ENCODE measurements around the gene ITPR1. TPM values are rescaled to one million over a fixed set of nuclear protein-coding genes. Genes with fewer than 3 reads are reported as not detected.

Gene ITPR1
- total and polyA plus RNA-seq, 2 of the 4 experiments (the other 2 are of a cell fraction), result 1.8 to 5.7 TPM

DNA sequence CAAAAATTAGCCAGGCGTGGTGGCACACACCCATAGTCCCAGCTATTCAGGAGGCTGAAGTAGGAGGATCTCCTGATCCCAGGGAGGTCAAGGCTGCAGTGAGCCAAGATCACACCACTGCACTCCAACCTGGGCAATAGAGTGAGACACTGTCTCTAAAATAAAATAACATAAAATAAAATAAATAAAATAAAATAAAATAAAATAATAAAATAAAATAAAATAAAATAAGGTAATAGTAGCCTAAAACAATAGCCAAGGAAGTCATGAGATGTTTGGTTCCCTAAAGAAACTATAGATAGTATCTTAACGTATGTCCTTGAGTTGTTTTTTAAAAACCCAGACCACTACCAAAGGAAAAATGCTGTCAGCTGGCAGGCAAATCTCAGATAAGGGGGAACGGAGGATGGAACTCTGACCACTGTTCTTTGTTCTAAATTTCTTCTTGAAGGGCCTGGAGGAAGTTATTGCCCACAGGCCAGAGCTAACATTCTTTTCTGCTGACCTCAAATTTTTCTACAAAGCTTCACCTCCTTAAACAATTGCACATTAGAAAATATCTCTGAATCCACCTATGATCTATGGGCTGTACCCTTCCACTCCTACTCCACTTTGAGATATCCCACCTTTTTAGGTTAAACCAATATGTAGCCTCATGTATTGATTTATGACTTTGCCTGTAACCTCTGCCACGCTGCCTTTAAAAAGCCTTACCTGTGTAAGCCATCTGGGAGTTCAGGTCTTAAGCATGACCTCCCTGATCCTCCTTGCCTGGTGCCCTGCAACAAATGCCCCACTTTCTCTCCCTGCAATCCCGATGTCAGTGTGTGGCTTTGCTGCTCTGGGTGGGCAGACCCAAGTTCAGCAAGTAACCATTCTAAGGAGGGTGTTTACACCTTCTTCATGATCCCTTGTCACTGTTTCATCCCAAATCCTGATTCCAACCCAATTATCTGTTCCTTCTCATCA, 359.9 kb downstream of the ITPR1 start:
- no peaks in the 10 kb centered on the region for H3K27me3 ChIP-seq (ENCODE audit: control insufficient read depth, insufficient read depth, low read length)
- no peak overlapping the region for H3K4me3 ChIP-seq (ENCODE audit: insufficient read depth, low read depth, low read length)
- no peak overlapping the region for H2BK5ac ChIP-seq (ENCODE audit: low read depth, low read length, poor library complexity, severe bottlenecking)
- H2BK15ac ChIP-seq (ENCODE audit: low read depth, low read length), result no peak overlapping the region
- H3K23ac ChIP-seq (ENCODE audit: low read depth, low read length), result no peak overlapping the region
- in situ Hi-C loops (cut with MboI; ENCODE audit: low sequenced_read_pairs), result no loop called here
- dilution Hi-C loops (cut with HindIII; ENCODE audit: low sequenced_read_pairs, unreplicated experiment), result no loop called here
- no peak overlapping the region for H2BK120ac ChIP-seq (ENCODE audit: low read depth, low read length)
- H3K18ac ChIP-seq (ENCODE audit: low read depth, low read length), result no peak overlapping the region
- H3K14ac ChIP-seq (replicated peaks; ENCODE audit: low read depth, low read length), result no peak overlapping the region
- DNase-seq (no peak), ATAC-seq (ENCODE audit: low read depth) (no peak)
- WGBS, 2 experiments (ENCODE audit: extremely low coverage in 2 of 2, insufficient read length in 1 of 2), result 67% methylated on average over 1 of the region's 5 CpGs; no CpG with 5 or more reads in 1 of the 2 experiments
- no peaks in the 10 kb centered on the region for H4K20me1 ChIP-seq (ENCODE audit: insufficient read depth, low read length)
- no peak overlapping the region for H4K8ac ChIP-seq (ENCODE audit: low read depth in 2 of 2, low read length in 2 of 2)
- intact Hi-C loops (cut with micrococcal nuclease), result no loop called here
- ChIA-PET CTCF (interaction anchor here (0.6 to 1.1 kb wide), 2 partner anchors 15 to 102 kb away, joined by 3 read pairs; no protein-coding TSS in a partner anchor), POLR2A (ENCODE audit: unreplicated experiment) (no interaction called here)
- no peak overlapping the region for H2AFZ ChIP-seq (replicated peaks; ENCODE audit: low read length, poor library complexity)
- no peak overlapping the region for H3K4ac ChIP-seq (ENCODE audit: low read depth, low read length)
- no peak overlapping the region for H3K56ac ChIP-seq (ENCODE audit: extremely low read depth, insufficient read depth, low read length)
- H3K9ac ChIP-seq (ENCODE audit: low read depth, low read length), result no peak overlapping the region
- H3K9me1 ChIP-seq (ENCODE audit: insufficient read depth, low read length), result no peaks in the 10 kb centered on the region
- no peak overlapping the region for H4K5ac ChIP-seq (ENCODE audit: low read depth, low read length)
- H3K4me1 ChIP-seq (ENCODE audit: control insufficient read depth, insufficient read depth, low read length), result no peaks in the 10 kb centered on the region
- no peaks in the 10 kb centered on the region for H3K79me1 ChIP-seq (ENCODE audit: low read depth in 1 of 2, low read length in 2 of 2)
- no peaks in the 10 kb centered on the region for H3K36me3 ChIP-seq (ENCODE audit: control insufficient read depth, insufficient read depth, low read length)
- H3K4me2 ChIP-seq (ENCODE audit: low read depth, low read length), result no peak overlapping the region
- H2AK9ac ChIP-seq (replicated peaks; ENCODE audit: low read depth, low read length, poor library complexity), result no peak overlapping the region
- no peak overlapping the region for H4K91ac ChIP-seq (ENCODE audit: insufficient read depth, low read depth, low read length)
- no peak overlapping the region for H2AK5ac ChIP-seq (ENCODE audit: low read depth, low read length)
- H3K9me3 ChIP-seq (ENCODE audit: control insufficient read depth, insufficient read depth, low read length), result peaks cover 4% of the 10 kb centered on the region
- no peak overlapping the region for H2BK20ac ChIP-seq (ENCODE audit: low read depth, low read length)
- H3K27ac ChIP-seq (ENCODE audit: insufficient read depth, low read length), result no peak overlapping the region
- no TSS peak for BruUV-seq (replicated peaks)
- TF ChIP-seq MAFK (IDR thresholded peaks at IDR 0.05; ENCODE audit: low read depth, low read length) (no peak), BHLHE40 (IDR thresholded peaks at IDR 0.05; ENCODE audit: low read depth, low read length) (no peak), NFE2L2 (IDR thresholded peaks at IDR 0.05; ENCODE audit: low read depth, low read length) (no peak), RCOR1 (IDR thresholded peaks at IDR 0.05; ENCODE audit: insufficient replicate concordance, low read length) (no peak), SMC3 (IDR thresholded peaks at IDR 0.05; ENCODE audit: low read depth, low read length) (no peak), RAD21 (IDR thresholded peaks at IDR 0.05; ENCODE audit: low read length) (no peak), CEBPB (IDR thresholded peaks at IDR 0.05; ENCODE audit: low read depth, low read length) (no peak), MXI1 (IDR thresholded peaks at IDR 0.05; ENCODE audit: borderline replicate concordance, low read depth, low read length) (no peak), CHD1 (IDR thresholded peaks at IDR 0.05; ENCODE audit: low read depth, low read length) (no peak), FOS (IDR thresholded peaks at IDR 0.05; ENCODE audit: low read depth, low read length) (no peak), RFX5 (IDR thresholded peaks at IDR 0.05; ENCODE audit: low read depth, low read length) (no peak)
- TF ChIP-seq, protein P1, sequence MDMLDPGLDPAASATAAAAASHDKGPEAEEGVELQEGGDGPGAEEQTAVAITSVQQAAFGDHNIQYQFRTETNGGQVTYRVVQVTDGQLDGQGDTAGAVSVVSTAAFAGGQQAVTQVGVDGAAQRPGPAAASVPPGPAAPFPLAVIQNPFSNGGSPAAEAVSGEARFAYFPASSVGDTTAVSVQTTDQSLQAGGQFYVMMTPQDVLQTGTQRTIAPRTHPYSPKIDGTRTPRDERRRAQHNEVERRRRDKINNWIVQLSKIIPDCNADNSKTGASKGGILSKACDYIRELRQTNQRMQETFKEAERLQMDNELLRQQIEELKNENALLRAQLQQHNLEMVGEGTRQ (IDR thresholded peaks at IDR 0.05; ENCODE audit: low read depth, low read length), result no peak
- TF ChIP-seq, protein P2, sequence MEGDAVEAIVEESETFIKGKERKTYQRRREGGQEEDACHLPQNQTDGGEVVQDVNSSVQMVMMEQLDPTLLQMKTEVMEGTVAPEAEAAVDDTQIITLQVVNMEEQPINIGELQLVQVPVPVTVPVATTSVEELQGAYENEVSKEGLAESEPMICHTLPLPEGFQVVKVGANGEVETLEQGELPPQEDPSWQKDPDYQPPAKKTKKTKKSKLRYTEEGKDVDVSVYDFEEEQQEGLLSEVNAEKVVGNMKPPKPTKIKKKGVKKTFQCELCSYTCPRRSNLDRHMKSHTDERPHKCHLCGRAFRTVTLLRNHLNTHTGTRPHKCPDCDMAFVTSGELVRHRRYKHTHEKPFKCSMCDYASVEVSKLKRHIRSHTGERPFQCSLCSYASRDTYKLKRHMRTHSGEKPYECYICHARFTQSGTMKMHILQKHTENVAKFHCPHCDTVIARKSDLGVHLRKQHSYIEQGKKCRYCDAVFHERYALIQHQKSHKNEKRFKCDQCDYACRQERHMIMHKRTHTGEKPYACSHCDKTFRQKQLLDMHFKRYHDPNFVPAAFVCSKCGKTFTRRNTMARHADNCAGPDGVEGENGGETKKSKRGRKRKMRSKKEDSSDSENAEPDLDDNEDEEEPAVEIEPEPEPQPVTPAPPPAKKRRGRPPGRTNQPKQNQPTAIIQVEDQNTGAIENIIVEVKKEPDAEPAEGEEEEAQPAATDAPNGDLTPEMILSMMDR (conservative IDR thresholded peaks at IDR 0.05; ENCODE audit: low read depth, low read length), result no peak
- TF ChIP-seq, protein P3, sequence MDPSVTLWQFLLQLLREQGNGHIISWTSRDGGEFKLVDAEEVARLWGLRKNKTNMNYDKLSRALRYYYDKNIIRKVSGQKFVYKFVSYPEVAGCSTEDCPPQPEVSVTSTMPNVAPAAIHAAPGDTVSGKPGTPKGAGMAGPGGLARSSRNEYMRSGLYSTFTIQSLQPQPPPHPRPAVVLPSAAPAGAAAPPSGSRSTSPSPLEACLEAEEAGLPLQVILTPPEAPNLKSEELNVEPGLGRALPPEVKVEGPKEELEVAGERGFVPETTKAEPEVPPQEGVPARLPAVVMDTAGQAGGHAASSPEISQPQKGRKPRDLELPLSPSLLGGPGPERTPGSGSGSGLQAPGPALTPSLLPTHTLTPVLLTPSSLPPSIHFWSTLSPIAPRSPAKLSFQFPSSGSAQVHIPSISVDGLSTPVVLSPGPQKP (IDR thresholded peaks at IDR 0.05; ENCODE audit: borderline replicate concordance, low read depth, low read length), result no peak
